ENCODE data around the gene PLP1. TPM values are rescaled to one million over a fixed set of nuclear protein-coding genes. Genes with fewer than 3 reads are reported as not detected.

The PLP1 gene
- total RNA-seq, 1 experiment from 2014 or later = not detected

DNA sequence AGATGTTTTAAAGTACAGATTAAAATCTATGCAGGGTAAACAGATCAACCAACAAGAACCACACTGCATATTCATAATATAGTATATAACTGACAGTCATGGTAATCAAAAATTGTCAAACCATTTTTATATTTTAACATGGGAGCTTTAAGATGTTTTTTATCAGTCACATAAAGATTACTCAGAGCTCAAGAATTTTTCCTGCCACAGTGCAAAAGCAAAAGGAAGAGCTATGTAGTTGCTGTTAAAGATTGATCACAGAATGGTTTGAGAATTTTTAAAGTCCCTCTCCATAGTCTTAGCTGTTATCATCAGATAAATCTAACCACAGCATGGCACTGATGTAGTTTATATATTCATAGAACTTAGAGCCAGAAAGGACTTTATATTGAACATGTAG is 47.0 kb downstream of the PLP1 start:
- no peak for DNase-seq (ENCODE audit: extremely low read depth, low read depth)

GRCh38 chrX:103825881-103826280 is 49.2 kb downstream of the PLP1 start:
- DNase-seq (ENCODE audit: extremely low read depth, low read depth) = no peak

GRCh38 chrX:103828529-103828928 is 51.9 kb downstream of the PLP1 start:
- no peak for DNase-seq (ENCODE audit: extremely low read depth, low read depth)

DNA sequence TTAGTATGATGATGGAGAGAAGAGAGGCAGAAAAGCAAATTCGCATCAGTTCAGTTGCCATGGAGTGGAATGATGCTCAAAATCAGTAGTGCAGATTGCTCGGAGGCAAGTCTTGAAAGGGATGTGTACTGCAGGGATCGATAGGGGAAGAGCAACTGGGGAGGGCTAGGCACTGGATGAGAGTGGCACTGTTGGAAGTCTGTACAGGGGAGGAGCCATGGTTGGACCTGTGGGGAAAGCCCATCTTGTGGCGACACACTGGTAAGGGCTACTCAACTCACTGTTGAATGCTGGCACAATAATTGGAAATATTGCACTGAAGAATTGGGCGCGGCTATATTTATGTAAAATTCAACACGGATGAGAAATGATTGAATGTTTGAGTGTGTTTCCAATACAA is 54.2 kb downstream of the PLP1 start:
- no peak for DNase-seq (ENCODE audit: extremely low read depth, low read depth)

DNA sequence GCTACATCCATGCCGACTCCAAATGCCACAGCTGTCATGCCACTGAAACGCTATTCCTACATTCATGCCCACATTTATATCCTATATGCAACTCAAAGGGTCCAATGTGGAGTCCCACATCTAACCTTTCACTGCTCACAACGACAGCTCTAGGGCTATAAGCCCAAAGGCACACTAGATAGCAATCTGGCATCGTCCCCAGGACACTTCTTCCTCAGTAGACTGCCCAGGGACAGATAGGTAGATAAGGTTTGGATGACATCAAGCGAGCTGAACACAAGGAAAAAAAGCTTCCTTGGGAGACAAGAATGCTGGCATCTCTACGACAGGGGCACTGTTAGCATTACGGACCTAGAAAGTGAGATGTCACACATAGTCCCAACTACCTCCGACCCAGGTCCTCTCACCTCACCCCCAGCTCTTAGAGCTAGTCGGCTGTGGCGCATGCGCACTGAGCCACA is 54.7 kb downstream of the PLP1 start:
- peak; percentile 50 for DNase-seq (ENCODE audit: extremely low read depth, low read depth)

DNA sequence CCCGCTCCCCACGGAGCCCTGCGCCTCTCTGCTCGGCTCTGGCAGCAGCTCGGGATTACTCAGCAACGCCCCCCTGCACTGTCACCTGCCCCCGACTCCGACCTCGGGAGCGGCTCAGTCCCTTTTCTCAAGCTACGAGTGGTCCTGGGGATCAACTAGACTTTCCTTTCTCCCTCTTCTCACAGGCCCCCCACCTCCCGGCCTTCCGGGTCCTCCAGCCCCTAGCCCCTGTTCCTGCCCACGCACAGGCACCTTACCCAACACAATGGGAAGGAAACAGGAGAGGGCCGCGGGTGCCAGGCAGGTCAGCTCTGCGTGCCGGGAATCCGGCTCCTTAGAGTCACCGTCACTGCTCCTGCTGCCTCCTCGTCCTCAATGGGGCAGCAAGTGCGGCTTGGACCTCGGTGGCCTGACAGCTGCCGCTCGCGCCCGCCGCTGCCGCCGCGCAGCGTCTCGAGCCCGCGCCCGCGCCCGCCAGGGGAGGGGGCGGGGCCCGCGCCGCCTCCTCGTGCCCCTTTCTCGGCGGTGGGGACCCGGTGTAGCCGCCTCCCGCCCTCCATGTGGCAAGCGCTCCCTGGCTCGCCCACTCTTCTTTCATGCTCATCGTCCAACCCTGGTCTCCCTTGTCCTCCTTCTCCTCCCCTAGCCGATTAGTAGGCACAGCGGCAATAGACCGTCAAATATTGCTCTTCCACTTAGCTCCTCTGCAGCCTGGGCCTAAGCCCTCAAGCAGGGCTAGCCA is 55.3 kb downstream of the PLP1 start, which contains the start of gene RAB9B:
RAB9B (minus strand) TSS at position 455 of the 742 bp plus-strand sequence. CDS start 6,473 bp downstream, outside the sequence.
- DNase-seq (ENCODE audit: extremely low read depth, low read depth) = no peak

DNA sequence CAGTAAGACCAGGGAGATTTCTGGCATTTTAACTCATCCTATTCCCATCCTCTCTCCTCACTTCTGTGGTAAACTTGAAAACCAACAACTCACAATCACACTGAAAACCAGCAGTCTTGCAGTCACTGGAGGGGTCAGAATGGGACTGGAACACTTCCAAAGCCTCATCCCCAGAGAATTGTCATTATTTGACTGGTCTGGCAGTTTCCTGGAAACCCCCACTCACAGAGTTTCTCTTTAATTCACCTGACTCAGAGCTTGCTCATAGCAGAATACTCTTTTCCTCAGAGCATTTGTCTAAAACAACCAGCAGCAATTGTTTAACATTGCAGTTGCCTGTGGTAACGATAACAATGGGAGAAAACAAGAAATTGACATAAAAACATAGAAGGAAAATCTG is 62.8 kb downstream of the PLP1 start:
- no peak for DNase-seq (ENCODE audit: extremely low read depth, low read depth)

Other genes with a start within 250 kb of the PLP1 start
- gene TCEAL4, start 191.3 kb upstream of the PLP1 start, total RNA-seq (2014; rRNA removed; shearing (Covaris generic)) = 86.8 and 104 TPM in 2 replicates
- gene TCEAL3, start 168.9 kb upstream of the PLP1 start, total RNA-seq (2014; rRNA removed; shearing (Covaris generic)) = 3.2 and 5.0 TPM in 2 replicates
- gene TCEAL1, start 147.9 kb upstream of the PLP1 start, total RNA-seq (2014; rRNA removed; shearing (Covaris generic)) = 38.9 and 48.5 TPM in 2 replicates
- 735 and 754 TPM in 2 replicates for gene MORF4L2, start 90.1 kb upstream of the PLP1 start, total RNA-seq (2014; rRNA removed; shearing (Covaris generic))
- gene TMEM31, start 65.9 kb upstream of the PLP1 start, total RNA-seq (2014; rRNA removed; shearing (Covaris generic)) = not detected in 2 replicates
- gene RAB9B, start 55.4 kb downstream of the PLP1 start, total RNA-seq (2014; rRNA removed; shearing (Covaris generic)) = 0.67 and 0.98 TPM in 2 replicates
- 4.8 and 7.4 TPM in 2 replicates for gene TMSB15B, start 185.8 kb downstream of the PLP1 start, total RNA-seq (2014; rRNA removed; shearing (Covaris generic))
- gene H2BW1, start 236.9 kb downstream of the PLP1 start, total RNA-seq (2014; rRNA removed; shearing (Covaris generic)) = not detected in 2 replicates

All from NCI-H460 (cell line).